KMS-11 (cell line): ENCODE results near the gene MCTP1.

ENCODE experiments used
- H2AFZ ChIP-seq: fragments of 200-600 bp; sonication (generic); 2 replicates; pipeline ENCODE4 v1.6.1; 2016; ENCODE audit warnings: antibody characterized with exemption, mixed run types, low read depth
- H3K27ac ChIP-seq: fragments of 200-600 bp; sonication (generic); 2 replicates; pipeline ENCODE4 v1.6.1; 2016; ENCODE audit warnings: mild to moderate bottlenecking, mixed run types
- H3K27me3 ChIP-seq: fragments of 200-600 bp; sonication (generic); 2 replicates; pipeline ENCODE4 v1.6.1; 2017; ENCODE audit warnings: mild to moderate bottlenecking, low read depth, mixed run types, moderate library complexity; ENCODE audit not compliant: insufficient read depth
- H3K36me3 ChIP-seq: fragments of 200-600 bp; sonication (generic); 2 replicates; pipeline ENCODE4 v1.6.1; 2017; ENCODE audit warnings: mild to moderate bottlenecking, mixed run types; ENCODE audit not compliant: insufficient read depth
- H3K4me1 ChIP-seq: fragments of 200-600 bp; sonication (generic); 2 replicates; pipeline ENCODE4 v1.6.1; 2016; ENCODE audit warnings: mild to moderate bottlenecking, low read depth, mixed run types; ENCODE audit not compliant: poor library complexity, severe bottlenecking
- H3K4me2 ChIP-seq: fragments of 200-600 bp; sonication (generic); 2 replicates; pipeline ENCODE4 v1.7.0; 2016; ENCODE audit warnings: mild to moderate bottlenecking, mixed run types
- H3K4me3 ChIP-seq: fragments of 200-600 bp; sonication (generic); IDR thresholded peaks from 2 replicates; pipeline ENCODE4 v1.6.1; 2017; ENCODE audit warnings: low read depth, low read length, mixed read lengths; ENCODE audit not compliant: insufficient read depth
- H3K79me2 ChIP-seq: fragments of 200-600 bp; sonication (generic); 2 replicates; pipeline ENCODE4 v1.6.1; 2016; ENCODE audit warnings: low read depth, mixed run types; ENCODE audit not compliant: insufficient read depth
- H3K9ac ChIP-seq: fragments of 200-600 bp; sonication (generic); 2 replicates; pipeline ENCODE4 v1.6.1; 2016; ENCODE audit warnings: mild to moderate bottlenecking, mixed run types
- H4K20me1 ChIP-seq: fragments of 200-600 bp; sonication (generic); 2 replicates; pipeline ENCODE4 v1.6.1; 2016; ENCODE audit warnings: mild to moderate bottlenecking, mixed run types; ENCODE audit not compliant: insufficient read depth
- CTCF ChIP-seq: fragments of 200-600 bp; sonication (generic); conservative IDR thresholded peaks from 2 replicates; pipeline ENCODE4 v1.6.1; 2017; ENCODE audit warnings: low read depth, mild to moderate bottlenecking, antibody characterized with exemption, low read length, moderate library complexity, mixed read lengths

MCTP1 gene

GRCh38 chr5:94812232-94812631, 472.7 kb downstream of the MCTP1 start:
- no peak overlapping the region for H2AFZ ChIP-seq
- H3K4me3 ChIP-seq, result no peak overlapping the region
- no peaks in the 10 kb centered on the region for H3K36me3 ChIP-seq
- no peaks in the 10 kb centered on the region for H3K79me2 ChIP-seq
- H3K4me1 ChIP-seq, result no peaks in the 10 kb centered on the region
- no peaks in the 10 kb centered on the region for H3K27me3 ChIP-seq
- no peak for TF ChIP-seq CTCF
- H4K20me1 ChIP-seq, result no peaks in the 10 kb centered on the region
- no peak overlapping the region for H3K4me2 ChIP-seq
- no peak overlapping the region for H3K9ac ChIP-seq
- H3K27ac ChIP-seq, result no peak overlapping the region

DNA sequence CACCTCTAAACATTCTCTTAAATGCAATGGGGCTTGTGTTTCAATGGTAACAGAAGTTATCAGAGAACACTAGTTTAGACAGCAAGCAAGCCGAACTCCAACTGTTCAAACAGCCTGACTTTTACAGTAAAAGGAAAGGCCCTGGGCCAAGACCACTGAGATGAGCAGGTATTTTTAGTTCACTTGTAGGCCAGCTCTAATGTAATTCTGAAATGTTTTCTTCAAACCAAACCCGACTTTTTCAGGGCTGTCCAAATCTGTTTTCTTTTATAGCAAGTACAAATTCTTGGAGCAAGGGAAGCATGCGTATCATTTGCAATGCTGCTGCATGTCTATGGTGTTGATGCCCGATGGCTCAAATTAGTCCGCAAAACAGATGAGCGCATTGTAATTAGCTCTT, 473.6 kb downstream of the MCTP1 start:
- Histone ChIP-seq H3K4me1 (no peaks in the 10 kb centered on the region), H3K36me3 (no peaks in the 10 kb centered on the region), H3K4me2 (no peak overlapping the region), H3K27me3 (no peaks in the 10 kb centered on the region), H3K27ac (no peak overlapping the region), H2AFZ (no peak overlapping the region), H3K4me3 (no peak overlapping the region), H3K9ac (no peak overlapping the region), H3K79me2 (no peaks in the 10 kb centered on the region), H4K20me1 (no peaks in the 10 kb centered on the region)
- no peak for TF ChIP-seq CTCF

- Histone ChIP-seq H4K20me1 (no peaks in the 10 kb centered on the region), H2AFZ (no peak overlapping the region), H3K79me2 (no peaks in the 10 kb centered on the region), H3K36me3 (no peaks in the 10 kb centered on the region), H3K27me3 (no peaks in the 10 kb centered on the region), H3K9ac (no peak overlapping the region), H3K4me1 (no peaks in the 10 kb centered on the region), H3K4me2 (no peak overlapping the region), H3K27ac (no peak overlapping the region), H3K4me3 (no peak overlapping the region)
- no peak for TF ChIP-seq CTCF
These were observed 474.0 kb downstream of the MCTP1 start for GRCh38 chr5:94810877-94811276.

- Histone ChIP-seq H4K20me1 (no peaks in the 10 kb centered on the region), H3K36me3 (no peaks in the 10 kb centered on the region), H3K4me1 (no peaks in the 10 kb centered on the region), H2AFZ (no peak overlapping the region), H3K27me3 (no peaks in the 10 kb centered on the region), H3K79me2 (no peaks in the 10 kb centered on the region), H3K4me2 (no peak overlapping the region), H3K27ac (no peak overlapping the region), H3K4me3 (no peak overlapping the region), H3K9ac (no peak overlapping the region)
- no peak for TF ChIP-seq CTCF
These were observed 474.6 kb downstream of the MCTP1 start for GRCh38 chr5:94810281-94810680.

DNA sequence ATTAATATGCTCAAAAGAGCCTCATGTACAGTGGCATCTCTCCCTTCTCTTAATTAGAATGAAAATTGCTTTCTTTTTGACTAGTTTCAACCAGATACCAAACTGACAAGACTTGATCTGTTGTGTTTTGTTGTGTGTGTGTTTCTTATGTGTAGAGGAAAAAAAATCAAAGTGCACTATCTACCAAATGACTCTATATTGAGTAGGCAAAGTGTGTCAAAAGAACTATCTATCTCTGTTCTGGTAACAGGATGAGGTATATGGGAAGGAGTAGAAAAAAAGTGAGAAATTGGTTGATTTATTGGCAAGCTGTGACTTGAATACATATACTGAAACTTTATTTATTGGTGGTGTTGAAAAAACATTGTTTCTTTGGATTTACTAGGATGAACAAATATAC, 476.4 kb downstream of the MCTP1 start:
- Histone ChIP-seq H4K20me1 (no peaks in the 10 kb centered on the region), H3K4me1 (no peaks in the 10 kb centered on the region), H3K36me3 (no peaks in the 10 kb centered on the region), H3K4me3 (no peak overlapping the region), H2AFZ (no peak overlapping the region), H3K79me2 (no peaks in the 10 kb centered on the region), H3K9ac (no peak overlapping the region), H3K27me3 (no peaks in the 10 kb centered on the region), H3K27ac (no peak overlapping the region), H3K4me2 (no peak overlapping the region)
- TF ChIP-seq CTCF, result no peak
